Measurements from ENCODE around the gene VAT1L.
A peak's percentile ranks its signal among the peaks of the same experiment; 100 is the strongest.
"Not testable (repeated sequence)": the region's sequence is repeated elsewhere in the genome, so short reads cannot be mapped to it uniquely, and the experiment has no call there.

The VAT1L gene

DNA sequence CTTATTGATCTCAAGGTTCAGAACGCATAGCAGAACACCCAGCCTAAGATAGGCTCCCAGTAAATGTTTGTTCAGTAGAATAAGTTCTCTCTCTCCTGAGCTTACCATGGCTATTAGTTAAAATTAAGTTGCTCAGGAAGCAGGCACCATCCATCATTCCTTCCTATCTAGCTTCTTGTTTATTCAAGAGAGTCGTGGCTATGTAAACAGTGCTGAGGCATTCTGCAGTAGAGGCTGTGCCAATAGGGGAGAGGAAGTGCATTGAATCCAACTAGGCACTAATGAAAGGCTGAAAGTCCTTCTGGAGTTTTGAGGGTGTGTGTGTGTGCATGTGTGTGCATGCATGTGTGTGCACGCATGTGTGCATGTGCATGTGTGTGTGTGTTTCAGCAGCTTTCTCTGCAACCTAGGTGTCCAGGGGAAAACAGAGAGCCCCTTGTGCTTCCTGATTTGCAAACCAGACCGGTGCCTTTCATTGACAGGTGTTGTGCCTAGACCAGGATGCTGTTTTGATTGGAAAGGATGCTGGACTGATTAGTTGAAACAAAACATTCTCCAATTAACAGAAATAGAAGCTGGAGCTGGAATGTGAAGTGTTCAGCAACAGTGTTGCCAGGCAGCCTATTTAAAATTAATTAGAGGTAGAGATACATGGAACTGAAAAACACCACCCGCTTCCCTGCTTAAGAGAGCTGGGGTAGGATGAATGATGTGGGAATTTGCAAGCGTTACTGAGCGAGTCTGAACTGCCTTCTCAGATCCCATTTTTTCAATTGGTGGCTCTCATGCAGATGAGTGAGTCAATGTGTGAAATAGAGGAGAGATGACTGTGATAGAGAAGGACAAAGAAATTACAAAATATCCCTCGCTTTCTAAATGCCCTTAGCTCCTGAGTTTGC is 130.7 kb downstream of the VAT1L start:
- DNase-seq, result no peak

- no peak for DNase-seq
Observed at GRCh38 chr16:77919761-77920415, 131.5 kb downstream of the VAT1L start.

DNA sequence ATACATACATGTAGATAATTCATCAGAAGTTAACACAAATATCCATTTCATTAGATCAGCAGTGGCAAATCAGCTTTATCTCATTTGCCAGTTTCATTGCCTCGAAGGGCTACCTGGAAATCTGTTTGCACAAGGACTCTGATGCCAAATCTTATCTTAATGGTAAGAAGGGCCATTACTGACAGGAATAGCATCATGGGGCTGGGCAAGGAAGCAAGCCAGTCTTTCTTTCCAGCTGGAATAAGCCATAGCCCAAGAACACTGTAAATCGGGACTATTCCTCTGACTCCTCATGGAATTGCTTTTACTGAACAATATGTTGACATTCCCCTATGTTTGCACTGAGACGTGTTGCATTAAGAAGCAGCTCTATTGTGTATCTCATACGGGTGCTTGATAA is 132.6 kb downstream of the VAT1L start:
- DNase-seq, result no peak

- DNase-seq, result no peak
Observed at GRCh38 chr16:77922228-77922754, 133.9 kb downstream of the VAT1L start.

DNA sequence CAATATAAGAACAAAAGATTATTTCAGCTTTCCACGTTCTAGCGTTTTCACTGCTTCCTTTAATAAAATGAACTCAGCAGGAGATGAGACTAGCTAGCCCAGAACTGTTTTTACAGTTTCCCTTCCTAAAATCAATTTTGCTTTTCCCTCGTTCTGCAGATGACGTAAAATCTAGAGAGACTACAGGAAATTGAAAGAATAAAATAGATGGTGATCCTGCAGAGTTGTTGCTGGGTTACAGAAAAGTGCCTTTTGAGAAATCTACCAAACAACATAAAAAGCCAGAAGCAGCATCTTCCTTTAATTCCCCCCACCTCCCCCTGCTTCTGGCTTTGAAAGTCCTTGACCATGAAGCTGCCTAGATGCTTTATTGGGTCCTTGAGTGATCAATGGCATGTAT is 137.2 kb downstream of the VAT1L start:
- DNase-seq, result no peak

DNA sequence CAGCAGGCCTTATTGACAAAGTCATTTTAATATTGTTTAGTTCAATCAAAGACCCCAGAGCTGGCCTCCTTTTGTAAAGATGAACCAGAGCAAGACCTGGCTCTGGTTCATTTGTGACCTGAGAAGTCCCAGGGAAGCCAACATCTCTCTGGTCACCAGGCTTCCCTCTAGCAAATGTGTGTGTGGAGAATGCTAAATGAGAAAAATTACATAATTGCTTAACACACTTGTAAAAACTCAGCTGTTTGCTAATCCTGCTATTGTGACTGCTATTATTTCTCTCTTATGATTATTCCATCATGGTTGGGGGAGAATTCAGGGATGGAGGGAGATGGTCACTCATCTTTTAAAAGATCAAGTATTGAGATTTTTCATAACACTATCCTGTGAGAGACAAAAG is 139.7 kb downstream of the VAT1L start:
- no peak for DNase-seq

GRCh38 chr16:77929004-77929403 is 140.6 kb downstream of the VAT1L start:
- no peak for DNase-seq

GRCh38 chr16:77931058-77931457 is 142.7 kb downstream of the VAT1L start:
- DNase-seq, result no peak

DNA sequence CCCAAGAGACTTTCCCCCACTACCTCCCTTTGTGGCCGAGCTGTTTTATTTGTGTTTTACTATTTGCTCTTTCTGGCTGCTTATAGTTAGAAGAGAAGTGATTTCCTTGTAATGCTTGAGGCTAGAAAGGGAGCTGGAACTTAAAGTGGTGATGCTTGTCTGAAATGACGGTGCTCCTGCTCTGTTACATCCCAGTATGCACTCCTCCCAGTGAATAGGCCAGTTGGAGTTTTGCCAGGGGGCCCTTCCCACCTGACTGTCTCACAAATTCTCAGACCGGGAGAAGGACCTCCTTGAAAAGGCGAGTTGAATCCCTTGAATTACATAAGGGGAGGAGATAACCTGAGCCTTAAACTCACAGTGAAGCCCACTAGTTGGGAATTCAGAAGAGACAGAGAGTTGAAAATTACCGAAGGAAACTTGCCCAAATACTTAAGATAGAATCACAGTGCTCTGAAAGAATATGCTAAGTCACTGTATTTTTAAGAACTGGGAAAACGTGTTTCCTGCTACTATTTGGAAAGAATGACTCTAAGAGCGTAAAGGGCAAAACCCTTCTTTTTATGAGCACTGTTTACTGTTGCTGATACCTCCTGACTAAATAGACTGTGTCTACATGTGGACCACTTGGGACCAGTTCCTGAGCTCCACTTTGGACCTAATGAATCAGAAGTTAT is 149.2 kb downstream of the VAT1L start:
- DNase-seq, result no peak

- no peak for DNase-seq
Observed at GRCh38 chr16:77938913-77939312, 150.5 kb downstream of the VAT1L start.

DNA sequence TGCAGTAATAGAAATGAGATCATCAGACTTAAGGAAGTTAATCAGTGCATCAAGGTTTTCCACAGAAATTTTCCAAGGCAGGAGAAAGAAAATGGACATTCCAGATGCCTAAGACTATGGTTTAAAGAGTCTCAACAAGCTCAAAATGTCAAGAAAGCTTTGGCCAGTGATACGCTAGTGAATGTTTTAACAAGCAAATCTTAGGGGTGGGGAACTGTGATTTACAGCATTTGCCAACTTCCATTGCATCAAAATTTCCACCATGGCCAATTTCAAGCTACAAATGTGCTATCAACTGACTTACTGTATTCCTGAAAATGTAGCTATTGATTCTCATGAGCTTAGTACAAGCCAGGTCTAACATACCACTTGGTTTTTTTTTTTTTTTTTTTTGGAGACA is 151.6 kb downstream of the VAT1L start:
- DNase-seq, result no peak

GRCh38 chr16:77943801-77944200 is 155.4 kb downstream of the VAT1L start:
- no peak for DNase-seq

- DNase-seq, result no peak
Observed at GRCh38 chr16:77944631-77945030, 156.3 kb downstream of the VAT1L start.

- no peak for DNase-seq
Observed at GRCh38 chr16:77945126-77945525, 156.8 kb downstream of the VAT1L start.

DNA sequence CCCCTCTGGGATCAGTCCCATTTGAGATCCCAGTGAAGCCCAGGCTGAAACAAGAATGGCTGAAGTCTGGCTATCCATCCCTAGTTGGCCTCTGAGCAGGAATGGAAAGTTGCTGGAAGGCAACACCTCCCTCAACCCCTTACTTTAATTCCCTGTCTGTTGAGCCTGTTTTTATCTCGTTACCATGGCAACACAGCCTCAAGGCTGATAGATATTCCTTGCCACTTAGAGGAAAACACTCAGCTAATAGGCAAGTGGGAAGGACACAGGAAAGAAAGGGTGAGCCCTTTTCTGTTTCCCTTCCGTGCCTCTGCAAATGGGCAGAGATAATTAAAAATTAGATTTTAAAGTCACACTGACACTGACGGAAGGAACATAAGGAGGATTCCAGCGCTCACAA is 158.5 kb downstream of the VAT1L start:
- DNase-seq, result no peak

DNA sequence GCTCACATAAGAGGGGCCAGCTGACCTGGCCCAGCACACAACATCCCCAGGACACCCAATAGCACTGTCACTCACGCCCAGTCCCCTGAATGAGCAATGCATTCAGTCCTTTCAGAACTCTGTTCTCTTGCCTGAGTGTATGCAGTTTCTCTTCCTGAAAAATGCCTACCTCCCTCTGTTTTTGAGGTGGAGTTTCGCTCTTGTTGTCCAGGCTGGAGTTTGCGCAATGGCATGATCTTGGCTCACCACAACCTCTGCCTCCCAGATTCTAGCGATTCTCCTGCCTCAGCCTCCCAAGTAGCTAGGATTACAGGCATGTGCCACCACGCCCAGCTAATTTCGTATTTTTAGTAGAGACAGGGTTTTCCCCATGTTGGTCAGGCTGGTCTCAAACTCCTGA is 159.2 kb downstream of the VAT1L start:
- DNase-seq, result not testable (repeated sequence)

DNA sequence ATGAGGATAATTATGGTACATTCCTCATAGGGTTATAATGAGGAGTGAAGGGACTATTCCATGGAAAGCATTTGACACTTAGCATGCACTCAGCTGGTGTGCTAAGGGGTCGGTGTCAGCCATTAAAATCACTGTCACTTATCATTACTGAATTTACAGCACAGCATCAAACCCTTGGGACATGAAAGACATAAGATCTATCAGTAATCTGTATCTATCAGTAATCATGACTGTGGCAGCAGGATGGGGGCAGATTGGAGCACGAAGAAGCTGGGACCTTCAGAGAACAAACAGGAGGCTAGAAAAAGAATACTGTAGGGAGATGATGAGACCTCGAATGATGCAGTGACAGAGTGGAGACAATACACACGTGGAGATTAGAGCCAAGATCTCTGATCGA is 160.5 kb downstream of the VAT1L start:
- DNase-seq, result no peak

- no peak for DNase-seq
Observed at GRCh38 chr16:77949445-77949844, 161.1 kb downstream of the VAT1L start.

DNA sequence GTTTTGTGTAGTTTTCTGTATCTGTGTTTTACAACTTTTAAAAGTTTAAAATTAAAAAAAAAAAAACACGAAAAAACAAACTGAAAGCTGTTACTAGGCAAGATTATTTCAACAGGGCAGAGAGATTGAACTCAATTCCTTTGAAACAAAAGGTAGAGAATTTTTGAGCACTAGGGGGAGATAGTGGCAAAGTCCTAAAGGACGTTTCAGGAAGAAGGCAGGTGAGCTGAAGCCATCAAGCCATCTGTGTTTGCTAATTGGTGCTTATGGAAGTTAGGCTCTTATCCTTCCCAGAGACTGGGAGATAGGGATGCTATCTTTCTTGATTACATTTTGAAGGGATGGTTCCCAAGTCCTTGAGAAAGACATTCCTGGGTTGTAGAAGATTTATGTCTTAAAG is 163.4 kb downstream of the VAT1L start:
- peak; percentile 17 for DNase-seq

- DNase-seq, result no peak
Observed at GRCh38 chr16:77955127-77955526, 166.8 kb downstream of the VAT1L start.

GRCh38 chr16:77956231-77956630 is 167.9 kb downstream of the VAT1L start:
- no peak for DNase-seq

DNA sequence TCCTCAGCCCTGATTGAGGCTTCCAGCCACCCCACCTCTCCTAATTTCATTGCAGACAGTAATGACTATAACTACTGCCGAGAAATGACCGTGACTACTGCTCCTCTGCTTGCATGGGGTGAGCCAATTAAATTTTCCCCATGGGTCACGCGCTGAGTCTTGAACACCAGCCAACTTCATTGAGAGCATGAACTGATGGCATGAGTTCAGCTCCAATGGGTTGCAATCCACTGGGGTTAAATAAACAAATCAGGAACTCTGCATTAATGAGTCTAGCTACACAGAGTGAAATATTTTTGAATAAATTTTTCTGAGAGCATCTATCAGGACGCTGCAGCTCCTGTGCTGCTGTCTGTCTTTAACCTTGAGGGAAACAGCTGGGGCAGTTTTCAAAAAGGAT is 172.4 kb downstream of the VAT1L start:
- no peak for DNase-seq

- DNase-seq, result no peak
Observed at GRCh38 chr16:77961814-77962213, 173.4 kb downstream of the VAT1L start.

DNA sequence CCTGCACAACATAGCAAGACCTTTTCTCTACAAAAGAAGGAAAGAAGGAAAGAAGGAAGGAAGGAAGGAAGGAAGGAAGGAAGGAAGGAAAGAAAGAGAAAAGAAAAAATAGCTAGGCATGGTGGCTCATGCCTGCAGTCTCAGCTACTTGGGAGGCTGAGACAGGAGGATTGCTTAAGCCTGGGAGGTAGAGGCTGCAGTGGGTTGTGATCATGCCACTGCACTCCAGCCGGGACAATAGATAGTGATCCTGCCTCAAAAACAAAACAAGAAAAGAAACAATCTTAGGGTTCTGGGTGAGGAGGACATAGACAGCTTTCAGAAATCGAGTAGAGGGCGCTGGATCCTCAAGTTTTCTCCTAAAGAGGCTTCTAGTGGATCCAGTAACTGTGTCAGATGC is 174.3 kb downstream of the VAT1L start:
- DNase-seq, result no peak
